ENCODE results near the gene LRIT2.

LRIT2 gene

GRCh38 chr10:84217746-84218145 lies 7.6 kb downstream of the LRIT2 start:
- DNase-seq (ENCODE audit: low read depth): no peak
- H3K4me3 ChIP-seq (ENCODE audit: low read depth, low read length): no peak overlapping the region
- TF ChIP-seq CTCF (IDR thresholded peaks at IDR 0.05; ENCODE audit: insufficient read depth, low read depth, low read length, missing control alignments): no peak

- DNase-seq (ENCODE audit: low read depth): no peak
- no peak overlapping the region for H3K4me3 ChIP-seq (ENCODE audit: low read depth, low read length)
- TF ChIP-seq CTCF (IDR thresholded peaks at IDR 0.05; ENCODE audit: insufficient read depth, low read depth, low read length, missing control alignments): no peak
These were observed 8.5 kb downstream of the LRIT2 start for GRCh38 chr10:84216834-84217233.

GRCh38 chr10:84214612-84215235 lies 10.6 kb downstream of the LRIT2 start:
- DNase-seq (ENCODE audit: low read depth): peak; percentile 73
- peak overlapping the region; percentile 21; the same call in 1 of the 2 replicates for H3K4me3 ChIP-seq (ENCODE audit: low read depth, low read length)

GRCh38 chr10:84214046-84214572 lies 11.2 kb downstream of the LRIT2 start:
- no peak for TF ChIP-seq CTCF (IDR thresholded peaks at IDR 0.05; ENCODE audit: insufficient read depth, low read depth, low read length, missing control alignments)
- H3K4me3 ChIP-seq (ENCODE audit: low read depth, low read length): peak overlapping the region; percentile 21
- DNase-seq (ENCODE audit: low read depth): no peak

More at GRCh38 chr10:84214612-84215235, 10.6 kb downstream of the LRIT2 start:
- peak; percentile 75 for TF ChIP-seq CTCF (IDR thresholded peaks at IDR 0.05; ENCODE audit: insufficient read depth, low read depth, low read length, missing control alignments)

GRCh38 chr10:84213076-84213475 lies 12.3 kb downstream of the LRIT2 start:
- TF ChIP-seq CTCF (IDR thresholded peaks at IDR 0.05; ENCODE audit: insufficient read depth, low read depth, low read length, missing control alignments): no peak
- no peak overlapping the region for H3K4me3 ChIP-seq (ENCODE audit: low read depth, low read length)
- no peak for DNase-seq (ENCODE audit: low read depth)

- no peak overlapping the region for H3K4me3 ChIP-seq (ENCODE audit: low read depth, low read length)
- TF ChIP-seq CTCF (IDR thresholded peaks at IDR 0.05; ENCODE audit: insufficient read depth, low read depth, low read length, missing control alignments): no peak
- no peak for DNase-seq (ENCODE audit: low read depth)
These were observed 13.3 kb downstream of the LRIT2 start for GRCh38 chr10:84212014-84212413.

- no peak overlapping the region for H3K4me3 ChIP-seq (ENCODE audit: low read depth, low read length)
- TF ChIP-seq CTCF (IDR thresholded peaks at IDR 0.05; ENCODE audit: insufficient read depth, low read depth, low read length, missing control alignments): no peak
- DNase-seq (ENCODE audit: low read depth): no peak
These were observed 13.8 kb downstream of the LRIT2 start for GRCh38 chr10:84211566-84211965.

Measured in GM12865 (cell line).